ENCODE measurements around the gene USP49. TPM values are rescaled to one million over a fixed set of nuclear protein-coding genes. Genes with fewer than 3 reads are reported as not detected.

The USP49 gene
- total RNA-seq, 1 donor from 2014 or later = 7.3 TPM

- intact Hi-C loops (cut with micrococcal nuclease) = loop anchor here (5.0 kb wide), 1 partner anchor 1387 kb away; the partner anchor contains the start of gene SRF
Measured at GRCh38 chr6:41785254-41785653, 109.9 kb downstream of the USP49 start.

- intact Hi-C loops (cut with micrococcal nuclease) = loop anchor here (5.0 kb wide), 1 partner anchor 1388 kb away; the partner anchor contains the start of gene SRF
Measured at GRCh38 chr6:41784581-41785171, 110.5 kb downstream of the USP49 start.

GRCh38 chr6:41783106-41783780 lies 111.9 kb downstream of the USP49 start:
- intact Hi-C loops (cut with micrococcal nuclease) = no loop called here

GRCh38 chr6:41781366-41781730 lies 113.8 kb downstream of the USP49 start:
- intact Hi-C loops (cut with micrococcal nuclease) = no loop called here

- intact Hi-C loops (cut with micrococcal nuclease) = loop anchor here (1.0 kb wide), 5 partner anchors 45 to 437 kb away; partner anchors contain the start of genes MRPS10, TAF8 and TFEB
Measured at GRCh38 chr6:41780551-41781365, 114.4 kb downstream of the USP49 start, which contains the start of gene PRICKLE4. Gene PRICKLE4 (plus strand): TSS chr6:41780782. CDS start chr6:41783474, 2,692 bp downstream.

GRCh38 chr6:41779788-41780550 lies 115.2 kb downstream of the USP49 start, which contains the start of gene FRS3:
Gene FRS3 (minus strand): TSS chr6:41779900. CDS start chr6:41776987, 2,913 bp downstream.
- intact Hi-C loops (cut with micrococcal nuclease) = loop anchor here (1.0 kb wide), 7 partner anchors 7 to 437 kb away; partner anchors contain the start of genes MRPS10, TAF8, TFEB and TOMM6

GRCh38 chr6:41779336-41779735 lies 115.8 kb downstream of the USP49 start:
- intact Hi-C loops (cut with micrococcal nuclease) = loop anchor here (1.0 kb wide), 2 partner anchors 8 to 387 kb away; partner anchors contain the start of gene TOMM6

- intact Hi-C loops (cut with micrococcal nuclease) = loop anchor here (1.0 kb wide), 2 partner anchors 8 to 387 kb away; partner anchors contain the start of gene TOMM6
Measured at GRCh38 chr6:41778895-41779294, 116.3 kb downstream of the USP49 start.

- intact Hi-C loops (cut with micrococcal nuclease) = loop anchor here (2.0 kb wide), 1 partner anchor 95 kb away; no protein-coding TSS in a partner anchor
Measured at GRCh38 chr6:41777551-41778285, 117.5 kb downstream of the USP49 start.

GRCh38 chr6:41775293-41775882 lies 119.8 kb downstream of the USP49 start:
- intact Hi-C loops (cut with micrococcal nuclease) = no loop called here

- intact Hi-C loops (cut with micrococcal nuclease) = no loop called here
Measured at GRCh38 chr6:41774841-41775240, 120.3 kb downstream of the USP49 start.

GRCh38 chr6:41771058-41771983 lies 123.9 kb downstream of the USP49 start:
- intact Hi-C loops (cut with micrococcal nuclease) = no loop called here

- intact Hi-C loops (cut with micrococcal nuclease) = no loop called here
Measured at GRCh38 chr6:41770381-41771057, 124.7 kb downstream of the USP49 start.

GRCh38 chr6:41769376-41769775 lies 125.8 kb downstream of the USP49 start:
- intact Hi-C loops (cut with micrococcal nuclease) = no loop called here

- intact Hi-C loops (cut with micrococcal nuclease) = no loop called here
Measured at GRCh38 chr6:41768545-41769308, 126.4 kb downstream of the USP49 start.

- intact Hi-C loops (cut with micrococcal nuclease) = no loop called here
Measured at GRCh38 chr6:41767112-41767833, 127.9 kb downstream of the USP49 start.
